VCaP (cell line): ENCODE results near the gene ASB10.

Experiments used
- H3K27ac ChIP-seq: fragments of 450-650 bp; 2 replicates; pipeline ENCODE4 v1.5.1; 2017
- TF ChIP-seq, protein P1 (sequence below): fragments of 450-650 bp; conservative IDR thresholded peaks from 2 replicates; pipeline ENCODE4 v1.5.1; 2017; ENCODE audit warnings: mild to moderate bottlenecking, moderate library complexity

ASB10 gene

DNA sequence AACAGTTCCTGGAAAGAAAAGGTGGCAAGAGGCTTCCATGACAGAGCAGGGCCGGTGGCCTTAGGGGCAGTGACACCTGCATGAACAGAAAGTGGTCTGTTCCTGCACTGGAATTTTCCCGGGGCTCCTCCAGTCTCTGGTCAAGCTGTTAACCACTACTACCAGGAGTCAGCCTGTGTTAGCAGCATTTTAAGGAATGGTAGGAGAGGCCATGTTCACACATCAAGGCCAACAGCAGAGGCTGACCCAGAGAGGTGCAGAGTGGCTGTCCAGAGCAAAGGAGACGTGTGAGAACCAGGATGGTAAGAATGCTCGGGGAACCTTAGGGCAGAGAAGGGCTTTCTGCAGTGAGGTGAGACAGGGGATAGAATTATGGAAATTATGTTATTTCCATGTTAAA lies 14.7 kb upstream of the ASB10 start:
- TF ChIP-seq, protein P1, sequence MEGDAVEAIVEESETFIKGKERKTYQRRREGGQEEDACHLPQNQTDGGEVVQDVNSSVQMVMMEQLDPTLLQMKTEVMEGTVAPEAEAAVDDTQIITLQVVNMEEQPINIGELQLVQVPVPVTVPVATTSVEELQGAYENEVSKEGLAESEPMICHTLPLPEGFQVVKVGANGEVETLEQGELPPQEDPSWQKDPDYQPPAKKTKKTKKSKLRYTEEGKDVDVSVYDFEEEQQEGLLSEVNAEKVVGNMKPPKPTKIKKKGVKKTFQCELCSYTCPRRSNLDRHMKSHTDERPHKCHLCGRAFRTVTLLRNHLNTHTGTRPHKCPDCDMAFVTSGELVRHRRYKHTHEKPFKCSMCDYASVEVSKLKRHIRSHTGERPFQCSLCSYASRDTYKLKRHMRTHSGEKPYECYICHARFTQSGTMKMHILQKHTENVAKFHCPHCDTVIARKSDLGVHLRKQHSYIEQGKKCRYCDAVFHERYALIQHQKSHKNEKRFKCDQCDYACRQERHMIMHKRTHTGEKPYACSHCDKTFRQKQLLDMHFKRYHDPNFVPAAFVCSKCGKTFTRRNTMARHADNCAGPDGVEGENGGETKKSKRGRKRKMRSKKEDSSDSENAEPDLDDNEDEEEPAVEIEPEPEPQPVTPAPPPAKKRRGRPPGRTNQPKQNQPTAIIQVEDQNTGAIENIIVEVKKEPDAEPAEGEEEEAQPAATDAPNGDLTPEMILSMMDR, result no peak
- H3K27ac ChIP-seq, result no peak overlapping the region

DNA sequence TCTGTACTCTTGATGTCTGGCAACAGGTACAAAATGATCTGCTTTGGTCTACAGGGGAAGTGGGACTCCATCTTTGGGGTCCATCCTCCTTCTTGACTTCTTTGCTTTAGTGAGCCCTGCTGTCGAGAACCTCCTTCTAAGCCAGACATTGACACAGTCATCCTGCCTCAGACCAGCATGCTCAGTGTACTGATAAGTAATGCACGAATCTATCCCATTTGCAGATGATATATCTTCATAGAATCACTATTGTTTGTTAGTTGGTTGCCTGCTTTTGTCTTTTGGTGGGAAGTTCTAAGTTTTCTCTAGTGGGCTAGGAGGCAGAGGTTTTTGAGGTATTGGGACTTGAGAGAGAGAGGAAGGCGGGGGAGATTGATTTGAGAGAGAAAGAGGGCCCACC lies 14.3 kb upstream of the ASB10 start:
- TF ChIP-seq, protein P1, result no peak
- H3K27ac ChIP-seq, result no peak overlapping the region

DNA sequence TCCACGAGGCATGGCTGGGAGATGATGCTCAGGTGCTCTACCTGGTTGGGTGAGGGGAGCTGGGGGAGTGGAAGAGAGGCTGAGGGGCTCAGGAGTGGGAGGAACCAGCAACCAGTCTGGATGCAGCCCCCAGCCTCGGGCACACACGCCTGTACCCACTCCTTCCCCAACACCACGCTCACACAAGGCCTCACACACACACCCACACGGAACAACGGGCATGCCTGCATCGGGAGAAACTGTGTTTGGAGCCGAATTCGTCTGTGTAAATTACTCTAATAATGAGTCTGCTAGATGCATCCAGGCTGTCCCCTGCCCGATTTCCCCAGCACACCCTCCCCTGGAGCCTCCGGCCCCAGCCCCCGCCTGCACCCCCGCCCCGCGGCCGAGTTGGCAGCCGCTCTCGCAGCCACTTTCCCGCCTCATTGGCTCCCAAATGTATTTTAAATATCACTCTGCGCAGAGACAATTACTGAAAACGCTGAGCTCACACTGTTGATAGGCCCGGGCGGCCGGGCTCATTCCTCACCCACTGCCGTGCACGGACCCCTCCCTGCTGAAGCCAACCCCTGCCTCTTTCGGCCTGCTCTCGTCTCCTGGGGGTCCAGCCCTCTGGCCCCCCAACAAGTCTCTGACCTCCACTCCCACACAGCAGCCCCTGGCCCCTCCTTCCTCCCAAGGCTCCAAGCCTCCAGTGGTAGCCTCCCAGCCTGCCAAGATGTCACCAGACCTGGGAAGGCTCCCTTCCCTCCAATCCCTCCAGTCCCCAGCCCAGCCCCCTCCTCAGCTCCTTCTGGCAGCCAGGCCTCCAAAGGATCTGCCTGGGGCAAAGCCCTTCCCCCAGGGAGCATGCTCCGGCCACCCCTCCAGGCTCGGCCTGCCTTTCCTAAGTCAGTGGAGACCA lies 12.1 kb upstream of the ASB10 start:
- H3K27ac ChIP-seq, result no peak overlapping the region
- TF ChIP-seq, protein P1, result no peak

DNA sequence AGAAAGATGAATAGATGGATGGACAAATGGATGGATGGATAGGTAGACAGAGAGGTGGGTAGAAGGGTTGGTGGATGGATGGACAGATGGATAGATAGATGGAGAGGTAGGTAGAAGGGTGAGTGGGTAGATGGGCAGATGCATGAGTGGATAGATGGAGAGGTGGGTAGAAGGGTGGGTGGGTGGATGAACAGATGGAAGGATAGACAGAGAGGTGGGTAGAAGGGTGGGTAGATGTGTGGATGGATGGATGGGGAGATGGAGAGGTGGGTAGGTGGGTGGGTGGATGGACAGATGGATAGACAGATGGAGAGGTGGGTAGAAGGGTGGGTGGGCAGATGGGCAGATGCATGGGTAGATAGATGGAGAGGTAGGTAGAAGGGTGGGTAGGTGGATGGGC lies 10.9 kb upstream of the ASB10 start:
- H3K27ac ChIP-seq, result no peak overlapping the region
- TF ChIP-seq, protein P1, result no peak

DNA sequence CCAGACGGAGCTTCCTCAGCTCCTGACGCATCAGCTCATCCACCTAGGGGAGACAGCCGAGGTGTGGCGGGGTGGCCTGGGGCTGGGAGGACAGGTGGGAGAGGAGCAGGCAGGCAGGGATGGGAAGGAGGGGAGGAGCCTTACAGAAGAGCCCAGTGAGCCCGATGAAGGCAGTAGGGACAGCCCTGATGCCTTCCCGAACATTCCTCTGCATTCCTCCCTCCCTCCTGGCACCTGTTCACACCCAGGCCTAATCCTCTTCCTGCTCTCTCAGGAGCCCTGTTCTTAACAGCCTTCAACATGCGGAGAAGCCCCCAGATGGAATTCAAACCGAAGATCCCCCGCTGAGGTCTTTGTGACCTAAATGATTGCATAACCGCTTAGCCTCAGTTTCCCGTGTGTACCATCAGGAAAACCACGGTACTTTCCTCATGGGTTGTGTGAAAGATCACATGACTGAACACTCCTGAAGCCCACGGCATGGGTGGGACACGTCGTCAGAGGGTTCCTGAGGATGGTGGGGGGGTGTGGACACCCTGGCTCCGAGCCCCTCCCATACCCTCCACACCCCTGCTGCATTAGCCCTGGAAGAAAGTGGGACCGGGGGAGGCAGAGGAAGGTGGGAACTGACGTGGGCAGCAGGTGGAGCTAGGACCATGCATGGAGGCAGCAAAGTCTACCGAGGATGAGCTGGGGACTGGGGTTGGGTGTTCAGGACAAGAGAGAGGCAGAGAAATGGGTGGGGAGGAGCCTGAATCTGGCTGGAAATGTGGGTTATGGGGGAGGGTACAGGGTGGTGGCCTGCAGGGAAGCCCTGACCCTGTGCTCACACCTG lies 8.8 kb upstream of the ASB10 start:
- TF ChIP-seq, protein P1, result no peak
- H3K27ac ChIP-seq, result no peak overlapping the region

DNA sequence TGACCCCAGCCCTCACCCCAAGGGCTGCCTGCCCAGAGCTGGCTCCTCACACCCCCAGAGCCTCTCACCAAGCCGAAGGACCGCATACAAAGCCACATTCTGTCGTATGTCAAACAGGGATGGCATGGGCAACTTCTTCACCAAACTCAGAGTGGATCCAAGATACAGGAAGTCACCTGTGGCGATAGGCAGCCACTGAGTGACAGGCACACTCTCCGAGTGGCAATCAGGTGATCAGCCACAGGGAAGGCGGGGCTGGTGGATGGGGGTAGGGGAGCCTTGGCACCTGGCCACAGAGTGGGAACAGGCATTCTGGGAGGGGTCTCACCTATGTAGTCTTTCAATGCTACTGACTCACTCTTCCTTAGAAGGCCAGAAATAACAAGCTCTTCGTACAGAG lies 7.1 kb upstream of the ASB10 start:
- no peak overlapping the region for H3K27ac ChIP-seq
- TF ChIP-seq, protein P1, result no peak
